ENCODE measurements around the gene DHRS1.

GRCh38 chr14:24308342-24309124 lies 9.0 kb upstream of the DHRS1 start:
- no peak for TF ChIP-seq POLR2A (IDR thresholded peaks at IDR 0.05)
- no peak for TF ChIP-seq CTCF (IDR thresholded peaks at IDR 0.05)

Data from suprapubic skin (tissue), 3 donors.